ENCODE results near the gene GRIA4. TPM values are rescaled to one million over a fixed set of nuclear protein-coding genes. Genes with fewer than 3 reads are reported as not detected.
"Not testable (repeated sequence)": the region's sequence is repeated elsewhere in the genome, so short reads cannot be mapped to it uniquely, and the experiment has no call there.

Gene GRIA4
- polyA plus RNA-seq, 1 donor from 2014 or later, result 6.3 TPM

DNA sequence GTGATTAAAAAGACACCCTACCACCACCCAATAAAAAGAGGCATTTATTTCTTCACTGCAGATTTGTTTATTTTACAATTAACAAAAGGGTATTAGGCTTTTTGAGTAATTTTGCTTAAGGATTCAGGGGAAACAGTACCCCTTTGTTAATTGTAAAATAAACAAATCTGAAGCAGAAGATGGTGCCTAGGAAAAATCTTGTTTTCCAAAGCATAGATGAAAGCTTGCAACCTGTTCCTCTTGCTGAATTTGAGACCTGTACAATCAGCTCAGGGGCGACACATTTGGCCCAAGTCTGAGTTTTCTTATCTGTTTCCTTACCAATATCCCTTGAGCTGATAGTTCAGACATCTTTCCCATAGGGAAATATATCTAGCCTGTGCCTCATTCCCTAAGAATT lies 171.9 kb downstream of the GRIA4 start:
- H3K79me2 ChIP-seq (replicated peaks; ENCODE audit: insufficient read depth, low read length), result no peaks in the 10 kb centered on the region
- no peak overlapping the region for H3K4me3 ChIP-seq (ENCODE audit: low read length)
- H3K9me2 ChIP-seq (ENCODE audit: insufficient read depth, low read length), result no peaks in the 10 kb centered on the region
- H2AFZ ChIP-seq (ENCODE audit: low read depth, low read length), result no peak overlapping the region
- H3K27me3 ChIP-seq (ENCODE audit: insufficient read depth, low read depth, low read length), result no peaks in the 10 kb centered on the region
- no peaks in the 10 kb centered on the region for H4K20me1 ChIP-seq (ENCODE audit: insufficient read depth)
- TF ChIP-seq RAD21 (conservative IDR thresholded peaks at IDR 0.05) (no peak), EP300 (conservative IDR thresholded peaks at IDR 0.05; ENCODE audit: poor library complexity, severe bottlenecking) (no peak), POLR2AphosphoS5 (IDR thresholded peaks at IDR 0.05) (no peak), MXI1 (conservative IDR thresholded peaks at IDR 0.05; ENCODE audit: poor library complexity, severe bottlenecking) (no peak), TAF1 (IDR thresholded peaks at IDR 0.05; ENCODE audit: low read depth) (no peak), EZH2 (IDR thresholded peaks at IDR 0.05; ENCODE audit: borderline replicate concordance, insufficient read depth, low read length, poor library complexity, severe bottlenecking) (no peak), SMC3 (conservative IDR thresholded peaks at IDR 0.05; ENCODE audit: poor library complexity) (no peak)
- TF ChIP-seq, protein P1, sequence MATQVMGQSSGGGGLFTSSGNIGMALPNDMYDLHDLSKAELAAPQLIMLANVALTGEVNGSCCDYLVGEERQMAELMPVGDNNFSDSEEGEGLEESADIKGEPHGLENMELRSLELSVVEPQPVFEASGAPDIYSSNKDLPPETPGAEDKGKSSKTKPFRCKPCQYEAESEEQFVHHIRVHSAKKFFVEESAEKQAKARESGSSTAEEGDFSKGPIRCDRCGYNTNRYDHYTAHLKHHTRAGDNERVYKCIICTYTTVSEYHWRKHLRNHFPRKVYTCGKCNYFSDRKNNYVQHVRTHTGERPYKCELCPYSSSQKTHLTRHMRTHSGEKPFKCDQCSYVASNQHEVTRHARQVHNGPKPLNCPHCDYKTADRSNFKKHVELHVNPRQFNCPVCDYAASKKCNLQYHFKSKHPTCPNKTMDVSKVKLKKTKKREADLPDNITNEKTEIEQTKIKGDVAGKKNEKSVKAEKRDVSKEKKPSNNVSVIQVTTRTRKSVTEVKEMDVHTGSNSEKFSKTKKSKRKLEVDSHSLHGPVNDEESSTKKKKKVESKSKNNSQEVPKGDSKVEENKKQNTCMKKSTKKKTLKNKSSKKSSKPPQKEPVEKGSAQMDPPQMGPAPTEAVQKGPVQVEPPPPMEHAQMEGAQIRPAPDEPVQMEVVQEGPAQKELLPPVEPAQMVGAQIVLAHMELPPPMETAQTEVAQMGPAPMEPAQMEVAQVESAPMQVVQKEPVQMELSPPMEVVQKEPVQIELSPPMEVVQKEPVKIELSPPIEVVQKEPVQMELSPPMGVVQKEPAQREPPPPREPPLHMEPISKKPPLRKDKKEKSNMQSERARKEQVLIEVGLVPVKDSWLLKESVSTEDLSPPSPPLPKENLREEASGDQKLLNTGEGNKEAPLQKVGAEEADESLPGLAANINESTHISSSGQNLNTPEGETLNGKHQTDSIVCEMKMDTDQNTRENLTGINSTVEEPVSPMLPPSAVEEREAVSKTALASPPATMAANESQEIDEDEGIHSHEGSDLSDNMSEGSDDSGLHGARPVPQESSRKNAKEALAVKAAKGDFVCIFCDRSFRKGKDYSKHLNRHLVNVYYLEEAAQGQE (IDR thresholded peaks at IDR 0.05; ENCODE audit: borderline replicate concordance), result no peak
- TF ChIP-seq, protein P2, sequence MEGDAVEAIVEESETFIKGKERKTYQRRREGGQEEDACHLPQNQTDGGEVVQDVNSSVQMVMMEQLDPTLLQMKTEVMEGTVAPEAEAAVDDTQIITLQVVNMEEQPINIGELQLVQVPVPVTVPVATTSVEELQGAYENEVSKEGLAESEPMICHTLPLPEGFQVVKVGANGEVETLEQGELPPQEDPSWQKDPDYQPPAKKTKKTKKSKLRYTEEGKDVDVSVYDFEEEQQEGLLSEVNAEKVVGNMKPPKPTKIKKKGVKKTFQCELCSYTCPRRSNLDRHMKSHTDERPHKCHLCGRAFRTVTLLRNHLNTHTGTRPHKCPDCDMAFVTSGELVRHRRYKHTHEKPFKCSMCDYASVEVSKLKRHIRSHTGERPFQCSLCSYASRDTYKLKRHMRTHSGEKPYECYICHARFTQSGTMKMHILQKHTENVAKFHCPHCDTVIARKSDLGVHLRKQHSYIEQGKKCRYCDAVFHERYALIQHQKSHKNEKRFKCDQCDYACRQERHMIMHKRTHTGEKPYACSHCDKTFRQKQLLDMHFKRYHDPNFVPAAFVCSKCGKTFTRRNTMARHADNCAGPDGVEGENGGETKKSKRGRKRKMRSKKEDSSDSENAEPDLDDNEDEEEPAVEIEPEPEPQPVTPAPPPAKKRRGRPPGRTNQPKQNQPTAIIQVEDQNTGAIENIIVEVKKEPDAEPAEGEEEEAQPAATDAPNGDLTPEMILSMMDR (IDR thresholded peaks at IDR 0.05; ENCODE audit: poor library complexity, severe bottlenecking), result no peak
- H3K9me3 ChIP-seq (ENCODE audit: low read length), result no peaks in the 10 kb centered on the region
- H3K27ac ChIP-seq (ENCODE audit: low read length), result no peak overlapping the region
- H3K9ac ChIP-seq (ENCODE audit: low read length), result no peak overlapping the region
- no peaks in the 10 kb centered on the region for H3K36me3 ChIP-seq (ENCODE audit: insufficient read depth, low read length)
- no peak overlapping the region for H3K4me2 ChIP-seq (ENCODE audit: low read length)
- no peaks in the 10 kb centered on the region for H3F3A ChIP-seq (ENCODE audit: insufficient read depth, low read length, poor library complexity, severe bottlenecking)

DNA sequence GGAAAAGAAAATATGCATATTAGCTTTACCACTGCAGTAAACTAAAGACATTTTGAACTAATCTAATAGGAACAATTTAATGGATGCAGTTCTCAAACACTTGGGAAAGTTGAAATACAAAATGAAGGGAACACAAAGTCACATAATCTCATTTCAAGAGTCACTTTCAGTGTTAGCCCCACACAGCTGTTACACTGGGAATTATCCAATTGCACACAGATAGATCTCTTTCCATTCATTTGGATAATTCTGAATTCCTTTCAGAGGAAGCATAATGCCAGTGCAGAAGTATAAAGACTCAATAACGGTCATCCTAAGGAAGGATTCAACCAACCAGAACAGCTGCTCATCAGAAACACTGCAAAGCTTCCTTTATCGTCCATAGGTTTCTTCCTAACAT lies 173.3 kb downstream of the GRIA4 start:
- Histone ChIP-seq H3K9me3 (ENCODE audit: low read length) (no peaks in the 10 kb centered on the region), H3K4me2 (ENCODE audit: low read length) (no peak overlapping the region), H3K9ac (ENCODE audit: low read length) (no peak overlapping the region), H3F3A (ENCODE audit: insufficient read depth, low read length, poor library complexity, severe bottlenecking) (no peaks in the 10 kb centered on the region), H3K36me3 (ENCODE audit: insufficient read depth, low read length) (no peaks in the 10 kb centered on the region), H4K20me1 (ENCODE audit: insufficient read depth) (no peaks in the 10 kb centered on the region), H3K27ac (ENCODE audit: low read length) (no peak overlapping the region), H3K4me3 (ENCODE audit: low read length) (no peak overlapping the region), H3K79me2 (replicated peaks; ENCODE audit: insufficient read depth, low read length) (no peaks in the 10 kb centered on the region), H3K27me3 (ENCODE audit: insufficient read depth, low read depth, low read length) (no peaks in the 10 kb centered on the region), H2AFZ (ENCODE audit: low read depth, low read length) (no peak overlapping the region), H3K9me2 (ENCODE audit: insufficient read depth, low read length) (no peaks in the 10 kb centered on the region)
- TF ChIP-seq EP300 (conservative IDR thresholded peaks at IDR 0.05; ENCODE audit: poor library complexity, severe bottlenecking), result no peak
- no peak for TF ChIP-seq RAD21 (conservative IDR thresholded peaks at IDR 0.05)
- TF ChIP-seq MXI1 (conservative IDR thresholded peaks at IDR 0.05; ENCODE audit: poor library complexity, severe bottlenecking), result no peak
- TF ChIP-seq, protein P2 (IDR thresholded peaks at IDR 0.05; ENCODE audit: poor library complexity, severe bottlenecking), result no peak
- no peak for TF ChIP-seq SMC3 (conservative IDR thresholded peaks at IDR 0.05; ENCODE audit: poor library complexity)
- TF ChIP-seq TAF1 (IDR thresholded peaks at IDR 0.05; ENCODE audit: low read depth), result no peak
- TF ChIP-seq EZH2 (IDR thresholded peaks at IDR 0.05; ENCODE audit: borderline replicate concordance, insufficient read depth, low read length, poor library complexity, severe bottlenecking), result no peak
- no peak for TF ChIP-seq POLR2AphosphoS5 (IDR thresholded peaks at IDR 0.05)

DNA sequence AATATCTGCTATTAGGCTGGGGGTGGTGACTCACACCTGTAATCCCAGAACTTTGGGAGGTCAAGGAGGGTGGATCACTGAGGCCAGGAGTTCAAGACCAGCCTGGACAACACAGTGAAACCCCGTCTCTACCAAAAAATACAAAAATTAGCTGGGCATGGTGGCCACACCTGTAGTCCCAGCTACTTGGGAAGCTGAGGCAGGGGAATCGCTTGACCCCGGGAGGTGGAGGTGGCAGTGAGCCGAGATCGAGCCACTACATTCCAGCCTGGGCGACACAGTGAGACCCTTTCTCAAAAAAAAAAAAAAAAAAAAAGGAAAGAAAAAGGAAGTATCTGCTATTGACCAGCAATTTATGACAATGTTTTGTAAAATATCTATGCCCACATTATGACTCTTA lies 176.0 kb downstream of the GRIA4 start:
- H4K20me1 ChIP-seq (ENCODE audit: insufficient read depth); H3K79me2 ChIP-seq (replicated peaks; ENCODE audit: insufficient read depth, low read length); H3K9ac ChIP-seq (ENCODE audit: low read length); H3K4me2 ChIP-seq (ENCODE audit: low read length); H3F3A ChIP-seq (ENCODE audit: insufficient read depth, low read length, poor library complexity, severe bottlenecking); H3K27ac ChIP-seq (ENCODE audit: low read length); H3K9me2 ChIP-seq (ENCODE audit: insufficient read depth, low read length); H3K9me3 ChIP-seq (ENCODE audit: low read length); H2AFZ ChIP-seq (ENCODE audit: low read depth, low read length); H3K36me3 ChIP-seq (ENCODE audit: insufficient read depth, low read length); H3K4me3 ChIP-seq (ENCODE audit: low read length); H3K27me3 ChIP-seq (ENCODE audit: insufficient read depth, low read depth, low read length): not testable (repeated sequence)

Data from neural cell (in vitro differentiated cells).